ENCODE measurements around the gene EDNRA. TPM values are rescaled to one million over a fixed set of nuclear protein-coding genes. Genes with fewer than 3 reads are reported as not detected.

Gene EDNRA
- total RNA-seq, 3 donors from 2014 or later: 0.25 TPM; not detected in 2

GRCh38 chr4:147539959-147540358 is 59.1 kb downstream of the EDNRA start:
- H3K27me3 Mint-ChIP-seq (ENCODE audit: low read depth): peaks cover 20% of the 10 kb centered on the region
- no peaks in the 10 kb centered on the region for H3K4me1 Mint-ChIP-seq (ENCODE audit: low read depth)
- ATAC-seq (no peak), DNase-seq (no peak)
- no peaks in the 10 kb centered on the region for H3K36me3 Mint-ChIP-seq (ENCODE audit: insufficient read depth)
- no peaks in the 10 kb centered on the region for H3K9me3 Mint-ChIP-seq
- H3K4me3 Mint-ChIP-seq: no peak overlapping the region

- no peaks in the 10 kb centered on the region for H3K4me1 Mint-ChIP-seq (ENCODE audit: low read depth)
- H3K27me3 Mint-ChIP-seq (ENCODE audit: low read depth): peaks cover 17% of the 10 kb centered on the region
- no peak for DNase-seq
- H3K9me3 Mint-ChIP-seq: no peaks in the 10 kb centered on the region
- no peak for ATAC-seq
- no peak overlapping the region for H3K4me3 Mint-ChIP-seq
- no peaks in the 10 kb centered on the region for H3K36me3 Mint-ChIP-seq (ENCODE audit: insufficient read depth)
These were observed 61.5 kb downstream of the EDNRA start for GRCh38 chr4:147542229-147542990.

GRCh38 chr4:147543034-147543433 is 62.1 kb downstream of the EDNRA start:
- no peaks in the 10 kb centered on the region for H3K9me3 Mint-ChIP-seq
- H3K4me1 Mint-ChIP-seq (ENCODE audit: low read depth): no peaks in the 10 kb centered on the region
- DNase-seq (no peak), ATAC-seq (no peak)
- no peaks in the 10 kb centered on the region for H3K36me3 Mint-ChIP-seq (ENCODE audit: insufficient read depth)
- peaks cover 17% of the 10 kb centered on the region for H3K27me3 Mint-ChIP-seq (ENCODE audit: low read depth)
- H3K4me3 Mint-ChIP-seq: no peak overlapping the region

GRCh38 chr4:147546349-147546748 is 65.5 kb downstream of the EDNRA start:
- Mint-ChIP-seq H3K27me3 (ENCODE audit: low read depth) (peaks cover 7% of the 10 kb centered on the region), H3K4me1 (ENCODE audit: low read depth) (peaks cover 8% of the 10 kb centered on the region), H3K4me3 (no peak overlapping the region), H3K9me3 (no peaks in the 10 kb centered on the region), H3K36me3 (ENCODE audit: insufficient read depth) (no peaks in the 10 kb centered on the region)
- DNase-seq: no peak
- no peak for ATAC-seq

GRCh38 chr4:147547314-147548056 is 66.6 kb downstream of the EDNRA start:
- peaks cover 8% of the 10 kb centered on the region for H3K4me1 Mint-ChIP-seq (ENCODE audit: low read depth)
- H3K27me3 Mint-ChIP-seq (ENCODE audit: low read depth): peaks cover 7% of the 10 kb centered on the region
- DNase-seq (no peak), ATAC-seq (no peak)
- H3K4me3 Mint-ChIP-seq: no peak overlapping the region
- H3K36me3 Mint-ChIP-seq (ENCODE audit: insufficient read depth): no peaks in the 10 kb centered on the region
- H3K9me3 Mint-ChIP-seq: no peaks in the 10 kb centered on the region

GRCh38 chr4:147548256-147548655 is 67.4 kb downstream of the EDNRA start:
- DNase-seq (no peak), ATAC-seq (no peak)
- H3K4me1 Mint-ChIP-seq (ENCODE audit: low read depth): peaks cover 8% of the 10 kb centered on the region
- no peak overlapping the region for H3K4me3 Mint-ChIP-seq
- no peaks in the 10 kb centered on the region for H3K9me3 Mint-ChIP-seq
- H3K36me3 Mint-ChIP-seq (ENCODE audit: insufficient read depth): no peaks in the 10 kb centered on the region
- H3K27me3 Mint-ChIP-seq (ENCODE audit: low read depth): peaks cover 9% of the 10 kb centered on the region

GRCh38 chr4:147550626-147551246 is 69.8 kb downstream of the EDNRA start:
- DNase-seq (no peak), ATAC-seq (peak in 1 of 2 donors; percentile 73)
- Mint-ChIP-seq H3K4me1 (ENCODE audit: low read depth) (peaks cover 8% of the 10 kb centered on the region), H3K4me3 (peak overlapping the region; percentile 33), H3K27me3 (ENCODE audit: low read depth) (peaks cover 8% of the 10 kb centered on the region), H3K9me3 (no peaks in the 10 kb centered on the region), H3K36me3 (ENCODE audit: insufficient read depth) (no peaks in the 10 kb centered on the region)

GRCh38 chr4:147560625-147561024 is 79.7 kb downstream of the EDNRA start:
- no peak for ATAC-seq
- no peaks in the 10 kb centered on the region for H3K4me1 Mint-ChIP-seq (ENCODE audit: low read depth)
- no peaks in the 10 kb centered on the region for H3K27me3 Mint-ChIP-seq (ENCODE audit: low read depth)
- H3K36me3 Mint-ChIP-seq (ENCODE audit: insufficient read depth): no peaks in the 10 kb centered on the region
- no peaks in the 10 kb centered on the region for H3K9me3 Mint-ChIP-seq
- no peak for DNase-seq
- no peak overlapping the region for H3K4me3 Mint-ChIP-seq

GRCh38 chr4:147566762-147567161 is 85.9 kb downstream of the EDNRA start:
- no peak for DNase-seq
- no peaks in the 10 kb centered on the region for H3K4me1 Mint-ChIP-seq (ENCODE audit: low read depth)
- H3K4me3 Mint-ChIP-seq: no peak overlapping the region
- no peaks in the 10 kb centered on the region for H3K9me3 Mint-ChIP-seq
- no peaks in the 10 kb centered on the region for H3K36me3 Mint-ChIP-seq (ENCODE audit: insufficient read depth)
- H3K27me3 Mint-ChIP-seq (ENCODE audit: low read depth): peaks cover 6% of the 10 kb centered on the region
- ATAC-seq: no peak

GRCh38 chr4:147567276-147567675 is 86.4 kb downstream of the EDNRA start:
- Mint-ChIP-seq H3K36me3 (ENCODE audit: insufficient read depth) (no peaks in the 10 kb centered on the region), H3K4me3 (no peak overlapping the region), H3K27me3 (ENCODE audit: low read depth) (peaks cover 6% of the 10 kb centered on the region), H3K9me3 (no peaks in the 10 kb centered on the region), H3K4me1 (ENCODE audit: low read depth) (no peaks in the 10 kb centered on the region)
- no peak for ATAC-seq
- no peak for DNase-seq

GRCh38 chr4:147570616-147571015 is 89.7 kb downstream of the EDNRA start:
- DNase-seq: no peak
- H3K4me3 Mint-ChIP-seq: no peak overlapping the region
- H3K9me3 Mint-ChIP-seq: no peaks in the 10 kb centered on the region
- ATAC-seq: no peak
- peaks cover 9% of the 10 kb centered on the region for H3K27me3 Mint-ChIP-seq (ENCODE audit: low read depth)
- no peaks in the 10 kb centered on the region for H3K36me3 Mint-ChIP-seq (ENCODE audit: insufficient read depth)
- H3K4me1 Mint-ChIP-seq (ENCODE audit: low read depth): no peaks in the 10 kb centered on the region

GRCh38 chr4:147571036-147571770 is 90.3 kb downstream of the EDNRA start:
- H3K27me3 Mint-ChIP-seq (ENCODE audit: low read depth): peaks cover 11% of the 10 kb centered on the region
- DNase-seq (no peak), ATAC-seq (no peak)
- H3K36me3 Mint-ChIP-seq (ENCODE audit: insufficient read depth): no peaks in the 10 kb centered on the region
- no peaks in the 10 kb centered on the region for H3K9me3 Mint-ChIP-seq
- no peaks in the 10 kb centered on the region for H3K4me1 Mint-ChIP-seq (ENCODE audit: low read depth)
- H3K4me3 Mint-ChIP-seq: no peak overlapping the region

GRCh38 chr4:147576084-147576483 is 95.2 kb downstream of the EDNRA start:
- Mint-ChIP-seq H3K36me3 (ENCODE audit: insufficient read depth) (no peaks in the 10 kb centered on the region), H3K4me3 (no peak overlapping the region), H3K4me1 (ENCODE audit: low read depth) (no peaks in the 10 kb centered on the region), H3K27me3 (ENCODE audit: low read depth) (peaks cover 5% of the 10 kb centered on the region), H3K9me3 (peaks cover 3% of the 10 kb centered on the region)
- ATAC-seq (no peak), DNase-seq (no peak)

GRCh38 chr4:147578051-147578476 is 97.2 kb downstream of the EDNRA start:
- ATAC-seq: no peak

More at GRCh38 chr4:147578051-147578476, 97.2 kb downstream of the EDNRA start:
- no peak for DNase-seq
- H3K4me3 Mint-ChIP-seq: no peak overlapping the region
- no peaks in the 10 kb centered on the region for H3K4me1 Mint-ChIP-seq (ENCODE audit: low read depth)
- peaks cover 5% of the 10 kb centered on the region for H3K9me3 Mint-ChIP-seq
- H3K27me3 Mint-ChIP-seq (ENCODE audit: low read depth): peaks cover 8% of the 10 kb centered on the region
- H3K36me3 Mint-ChIP-seq (ENCODE audit: insufficient read depth): no peaks in the 10 kb centered on the region
